ENCODE results near the gene TRABD.

TRABD gene

GRCh38 chr22:50194037-50194805 lies 8.5 kb downstream of the TRABD start:
- no peak for DNase-seq (ENCODE audit: insufficient read length, low spot score)
- no peak for TF ChIP-seq POLR2A (IDR thresholded peaks at IDR 0.05; ENCODE audit: low read depth, low read length)
- FAIRE-seq = no peak

GRCh38 chr22:50196256-50196655 lies 10.5 kb downstream of the TRABD start:
- no peak for FAIRE-seq
- TF ChIP-seq POLR2A (IDR thresholded peaks at IDR 0.05; ENCODE audit: low read depth, low read length) = no peak
- DNase-seq (ENCODE audit: insufficient read length, low spot score) = no peak

- DNase-seq (ENCODE audit: insufficient read length, low spot score) = no peak
- TF ChIP-seq POLR2A (IDR thresholded peaks at IDR 0.05; ENCODE audit: low read depth, low read length) = no peak
- FAIRE-seq = no peak
Measured at GRCh38 chr22:50197000-50197800, 11.5 kb downstream of the TRABD start.

GRCh38 chr22:50197856-50198623 lies 12.3 kb downstream of the TRABD start:
- no peak for FAIRE-seq
- TF ChIP-seq POLR2A (IDR thresholded peaks at IDR 0.05; ENCODE audit: low read depth, low read length) = no peak

GRCh38 chr22:50198624-50199017 lies 12.9 kb downstream of the TRABD start:
- FAIRE-seq = no peak
- no peak for TF ChIP-seq POLR2A (IDR thresholded peaks at IDR 0.05; ENCODE audit: low read depth, low read length)
- DNase-seq (ENCODE audit: insufficient read length, low spot score) = no peak

More at GRCh38 chr22:50197856-50198623, 12.3 kb downstream of the TRABD start:
- no peak for DNase-seq (ENCODE audit: insufficient read length, low spot score)

GRCh38 chr22:50199251-50199721 lies 13.6 kb downstream of the TRABD start:
- no peak for TF ChIP-seq POLR2A (IDR thresholded peaks at IDR 0.05; ENCODE audit: low read depth, low read length)
- FAIRE-seq (no peak), DNase-seq (ENCODE audit: insufficient read length, low spot score) (no peak)

- DNase-seq (ENCODE audit: insufficient read length, low spot score) (no peak), FAIRE-seq (no peak)
- TF ChIP-seq POLR2A (IDR thresholded peaks at IDR 0.05; ENCODE audit: low read depth, low read length) = no peak
Measured at GRCh38 chr22:50199829-50200460, 14.2 kb downstream of the TRABD start.

- DNase-seq (ENCODE audit: insufficient read length, low spot score) = peak; percentile 97
- TF ChIP-seq POLR2A (IDR thresholded peaks at IDR 0.05; ENCODE audit: low read depth, low read length) = peak; percentile 50; the same call in 1 of the 2 replicates
- FAIRE-seq = no peak
Measured at GRCh38 chr22:50200461-50201190, 14.9 kb downstream of the TRABD start, which contains the start of gene SELENOO. Gene SELENOO, plus strand, starts transcription at chr22:50201011. Its CDS starts 26 bp downstream, at chr22:50201037.

GRCh38 chr22:50201191-50202129 lies 15.7 kb downstream of the TRABD start:
- DNase-seq (ENCODE audit: insufficient read length, low spot score) (no peak), FAIRE-seq (no peak)
- no peak for TF ChIP-seq POLR2A (IDR thresholded peaks at IDR 0.05; ENCODE audit: low read depth, low read length)

- FAIRE-seq = no peak
- TF ChIP-seq POLR2A (IDR thresholded peaks at IDR 0.05; ENCODE audit: low read depth, low read length) = no peak
- no peak for DNase-seq (ENCODE audit: insufficient read length, low spot score)
Measured at GRCh38 chr22:50202130-50202666, 16.5 kb downstream of the TRABD start.

GRCh38 chr22:50203288-50203687 lies 17.6 kb downstream of the TRABD start:
- DNase-seq (ENCODE audit: insufficient read length, low spot score) (no peak), FAIRE-seq (no peak)
- TF ChIP-seq POLR2A (IDR thresholded peaks at IDR 0.05; ENCODE audit: low read depth, low read length) = no peak
